Measurements from ENCODE around the gene UBN2.

Gene UBN2

DNA sequence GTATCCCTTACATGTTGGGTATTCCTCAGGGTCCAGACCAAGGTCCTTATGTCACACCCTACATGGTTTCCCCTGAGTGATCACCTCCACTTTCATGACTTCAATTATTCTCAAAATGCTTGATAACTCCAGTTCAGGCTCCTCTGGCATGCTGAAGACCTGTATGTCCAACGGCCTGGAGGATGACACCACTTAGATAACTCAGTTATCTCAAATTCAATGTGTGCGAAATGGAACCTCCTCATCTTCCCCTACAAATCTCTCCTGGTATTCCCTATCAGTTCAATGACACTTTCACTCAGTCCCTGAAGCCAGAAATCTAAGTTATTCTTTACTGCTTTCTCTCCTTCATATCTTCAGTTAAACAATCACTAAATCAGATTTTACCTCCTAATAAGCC, 120.0 kb downstream of the UBN2 start:
- no peaks in the 10 kb centered on the region for H3K27me3 ChIP-seq (replicated peaks)
- H3K27ac ChIP-seq, result no peak overlapping the region
- TF ChIP-seq, protein P1, sequence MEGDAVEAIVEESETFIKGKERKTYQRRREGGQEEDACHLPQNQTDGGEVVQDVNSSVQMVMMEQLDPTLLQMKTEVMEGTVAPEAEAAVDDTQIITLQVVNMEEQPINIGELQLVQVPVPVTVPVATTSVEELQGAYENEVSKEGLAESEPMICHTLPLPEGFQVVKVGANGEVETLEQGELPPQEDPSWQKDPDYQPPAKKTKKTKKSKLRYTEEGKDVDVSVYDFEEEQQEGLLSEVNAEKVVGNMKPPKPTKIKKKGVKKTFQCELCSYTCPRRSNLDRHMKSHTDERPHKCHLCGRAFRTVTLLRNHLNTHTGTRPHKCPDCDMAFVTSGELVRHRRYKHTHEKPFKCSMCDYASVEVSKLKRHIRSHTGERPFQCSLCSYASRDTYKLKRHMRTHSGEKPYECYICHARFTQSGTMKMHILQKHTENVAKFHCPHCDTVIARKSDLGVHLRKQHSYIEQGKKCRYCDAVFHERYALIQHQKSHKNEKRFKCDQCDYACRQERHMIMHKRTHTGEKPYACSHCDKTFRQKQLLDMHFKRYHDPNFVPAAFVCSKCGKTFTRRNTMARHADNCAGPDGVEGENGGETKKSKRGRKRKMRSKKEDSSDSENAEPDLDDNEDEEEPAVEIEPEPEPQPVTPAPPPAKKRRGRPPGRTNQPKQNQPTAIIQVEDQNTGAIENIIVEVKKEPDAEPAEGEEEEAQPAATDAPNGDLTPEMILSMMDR (IDR thresholded peaks at IDR 0.05; ENCODE audit: low read depth, low read length, missing control alignments), result no peak
- DNase-seq, result no peak
- no peak overlapping the region for H3K4me3 ChIP-seq (ENCODE audit: low read depth, low read length)
- peaks cover 5% of the 10 kb centered on the region for H3K36me3 ChIP-seq (replicated peaks)
- in situ Hi-C loops (cut with HindIII; ENCODE audit: low pct_ligation_motif_present, low sequenced_read_pairs), result no loop called here

DNA sequence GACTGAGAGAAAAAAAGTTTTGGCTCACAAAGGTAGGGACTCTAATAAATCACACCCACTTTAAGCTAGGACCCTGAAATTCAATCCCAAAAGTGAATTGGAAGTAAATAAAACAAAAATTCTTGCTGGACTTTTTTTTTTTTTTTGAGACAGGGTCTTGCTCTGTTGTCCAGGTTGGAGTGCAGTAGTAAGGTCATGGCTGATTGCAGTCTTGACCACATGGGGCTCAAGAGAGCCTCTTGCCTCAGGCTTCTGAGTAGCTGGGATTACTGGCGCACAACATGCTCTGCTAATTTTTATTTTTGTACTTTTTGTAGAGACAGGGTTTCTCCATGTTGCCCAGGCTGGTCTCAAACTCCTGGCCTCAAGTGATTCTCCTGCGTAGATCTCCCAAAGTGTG, 123.7 kb downstream of the UBN2 start:
- Histone ChIP-seq H3K36me3 (replicated peaks) (no peaks in the 10 kb centered on the region), H3K4me3 (ENCODE audit: low read depth, low read length) (no peak overlapping the region), H3K27ac (no peak overlapping the region), H3K27me3 (replicated peaks) (no peaks in the 10 kb centered on the region)
- TF ChIP-seq, protein P1 (IDR thresholded peaks at IDR 0.05; ENCODE audit: low read depth, low read length, missing control alignments), result no peak
- no peak for DNase-seq
- in situ Hi-C loops (cut with HindIII; ENCODE audit: low pct_ligation_motif_present, low sequenced_read_pairs), result no loop called here

DNA sequence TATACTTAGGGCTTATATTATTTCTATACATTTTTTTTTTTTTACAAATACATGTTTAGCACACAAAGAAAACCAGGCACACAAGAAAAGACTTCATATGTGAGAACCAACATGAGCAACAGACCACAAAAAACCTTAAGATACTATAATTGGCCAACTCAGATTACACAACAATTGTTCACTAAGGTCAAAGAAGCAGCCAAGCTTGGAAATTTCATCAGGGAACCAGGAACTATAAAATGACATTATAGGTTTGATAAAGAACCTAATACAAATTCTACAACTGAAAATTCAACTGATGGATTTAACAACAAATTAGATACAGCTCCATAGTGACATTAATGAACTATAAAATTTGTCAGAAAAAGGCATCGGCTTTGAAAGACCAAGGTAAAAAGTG, 124.3 kb downstream of the UBN2 start:
- no peak for DNase-seq
- Histone ChIP-seq H3K27ac (no peak overlapping the region), H3K4me3 (ENCODE audit: low read depth, low read length) (no peak overlapping the region), H3K36me3 (replicated peaks) (no peaks in the 10 kb centered on the region), H3K27me3 (replicated peaks) (no peaks in the 10 kb centered on the region)
- TF ChIP-seq, protein P1 (IDR thresholded peaks at IDR 0.05; ENCODE audit: low read depth, low read length, missing control alignments), result no peak
- in situ Hi-C loops (cut with HindIII; ENCODE audit: low pct_ligation_motif_present, low sequenced_read_pairs), result no loop called here

Measured in brain microvascular endothelial cell (primary cell).